Esophagus squamous epithelium (tissue), 5 donors: ENCODE results near the gene ADAP1. TPM values are rescaled to one million over a fixed set of nuclear protein-coding genes. Genes with fewer than 3 reads are reported as not detected.

Experiments
- DNase-seq: peaks from one replicate; lab custom pipeline; 2025; lab: John Stamatoyannopoulos, UW
- H3K27ac ChIP-seq, 4 donors: fragments of 200-600 bp; sonication (generic); one replicate each; pipeline ENCODE4 v1.5.1; 2016 to 2019; ENCODE audit warnings: mild to moderate bottlenecking in 1 of 4
- H3K27me3 ChIP-seq, 4 donors: fragments of 200-600 bp; sonication (generic); 1 replicate in 3 of 4; 2 replicates in 1 of 4; pipeline versions ENCODE4 v1.5.1 to v1.6.0; 2017 to 2021; ENCODE audit warnings: antibody characterized with exemption in 1 of 4
- H3K36me3 ChIP-seq, 3 donors: fragments of 200-600 bp; sonication (generic); one replicate each; pipeline ENCODE4 v1.5.1; 2016 to 2019
- H3K4me1 ChIP-seq, 3 donors: fragments of 200-600 bp; sonication (generic); one replicate each; pipeline ENCODE4 v1.5.1; 2017 to 2019
- H3K4me3 ChIP-seq, 4 donors: fragments of 200-600 bp; sonication (generic); 1 replicate in 3 of 4; 2 replicates in 1 of 4; pipeline ENCODE4 v1.5.1; 2016 to 2019; ENCODE audit warnings: mild to moderate bottlenecking in 2 of 4, moderate library complexity in 1 of 4
- H3K9me3 ChIP-seq, 3 donors: fragments of 200-600 bp; sonication (generic); one replicate each; pipeline ENCODE4 v1.5.1; 2016 to 2019
- POLR2A ChIP-seq, 4 donors: fragments of 450-650 bp; IDR thresholded peaks; one replicate each; pipeline ENCODE4 v1.6.1; 2017; ENCODE audit warnings: antibody characterized with exemption in 4 of 4, mild to moderate bottlenecking in 4 of 4, moderate library complexity in 3 of 4
- WGBS, 2 donors: methylation state at CpG; one replicate each; pipeline ENCODE4 v1.1.5; 2018; 5-methylcytosine and 5-hydroxymethylcytosine counted together
- intact Hi-C: fragments of 100-400 bp; cut with DNase I; formaldehyde crosslinking; loops from one replicate; pipeline ENCODE4 v1.15.0; 2022
- total RNA-seq, 4 donors: library from RNA; depleted of rRNA; stranded (reverse); fragments of >200 nt; gene quantifications; one replicate each; pipeline ENCODE4 v1.1.0, GENCODE V29; 2016
- TF ChIP-seq, protein P1 (sequence below), 6 experiments: fragments of 450-650 bp in 4 of 6; fragments of 200-600 bp in 2 of 6; sonication (generic) in 2 of 6; IDR thresholded peaks; one replicate each; pipeline ENCODE4 v1.5.1; 2016 to 2019; ENCODE audit warnings: antibody characterized with exemption in 6 of 6, mild to moderate bottlenecking in 4 of 6, moderate library complexity in 4 of 6
- donor health status: DM: yes; HTN: yes; CAD: no.

ADAP1 gene
- total RNA-seq, 4 donors from 2014 or later = 6.0 to 13.7 (median 9.9) TPM

DNA sequence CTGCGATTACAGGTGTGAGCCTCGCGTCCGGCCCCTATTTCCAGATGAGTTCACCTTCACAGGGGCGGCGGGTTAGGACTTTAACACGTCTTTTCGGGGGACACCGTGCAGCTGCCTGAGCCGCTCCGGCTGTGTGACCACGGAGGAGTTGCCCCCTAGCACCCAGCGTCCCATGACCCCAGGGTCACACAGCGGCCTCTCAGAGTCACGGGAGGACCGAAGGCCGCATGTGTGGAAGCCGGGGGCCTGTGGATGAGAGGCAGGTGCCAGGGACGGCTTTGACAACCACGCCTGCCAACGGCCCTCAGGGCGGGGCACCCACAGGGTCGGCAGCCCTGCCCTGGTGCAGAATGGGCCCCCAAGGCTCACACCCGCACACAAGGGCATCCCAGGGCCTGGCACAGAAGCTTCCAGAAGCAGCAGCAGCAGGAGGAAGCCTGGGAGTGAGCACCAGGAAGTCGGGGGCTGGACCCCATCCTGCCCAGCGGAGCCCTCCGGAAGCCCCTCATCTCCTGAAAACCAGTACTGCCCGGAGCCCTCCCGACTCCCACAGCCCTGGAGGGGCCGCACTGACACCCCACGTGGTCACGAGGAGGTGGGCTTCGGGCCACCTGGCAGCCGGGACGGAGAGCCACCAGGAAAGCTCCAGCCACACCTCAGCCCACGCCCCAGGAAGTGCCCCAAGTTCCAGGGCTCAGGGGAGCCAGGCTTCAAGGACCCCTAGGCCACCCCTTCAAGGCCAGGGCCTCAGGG lies 32.7 kb downstream of the ADAP1 start:
- peaks cover 0 to 41% (median under 1%) of the 10 kb centered on the region in 3 donors for H3K4me1 ChIP-seq

DNA sequence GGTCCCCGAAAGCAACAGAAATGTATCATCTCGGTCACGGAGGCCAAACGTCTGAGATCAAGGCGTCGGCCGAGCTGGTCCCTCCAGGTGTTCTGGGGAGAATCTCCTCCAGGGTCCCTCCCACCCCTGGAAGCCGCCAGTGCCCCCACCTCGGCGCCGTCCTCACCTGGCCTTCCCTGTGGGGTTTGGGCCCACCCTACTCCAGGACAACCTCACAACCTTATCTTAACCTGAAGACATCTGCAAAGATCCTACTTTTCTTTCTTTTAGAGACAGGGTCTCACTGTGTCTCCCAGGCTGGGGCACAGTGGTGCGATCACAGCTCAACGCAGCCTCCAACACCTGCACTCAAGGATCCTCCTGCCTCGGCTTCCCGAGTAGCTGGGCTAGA lies 33.4 kb downstream of the ADAP1 start:
- Histone ChIP-seq H3K9me3 (no peaks in the 10 kb centered on the region), H3K4me1 (peaks cover 0 to 48% (median 7%) of the 10 kb centered on the region in 3 donors), H3K27ac (no peak overlapping the region), H3K4me3 (no peak overlapping the region), H3K27me3 (peaks cover 0 to 5% (median 0%) of the 10 kb centered on the region in 4 donors), H3K36me3 (peaks cover 0 to 5% (median 0%) of the 10 kb centered on the region in 3 donors)
- intact Hi-C loops = no loop called here
- no peak for DNase-seq
- no peak for TF ChIP-seq POLR2A (IDR thresholded peaks at IDR 0.05)
- TF ChIP-seq, protein P1, sequence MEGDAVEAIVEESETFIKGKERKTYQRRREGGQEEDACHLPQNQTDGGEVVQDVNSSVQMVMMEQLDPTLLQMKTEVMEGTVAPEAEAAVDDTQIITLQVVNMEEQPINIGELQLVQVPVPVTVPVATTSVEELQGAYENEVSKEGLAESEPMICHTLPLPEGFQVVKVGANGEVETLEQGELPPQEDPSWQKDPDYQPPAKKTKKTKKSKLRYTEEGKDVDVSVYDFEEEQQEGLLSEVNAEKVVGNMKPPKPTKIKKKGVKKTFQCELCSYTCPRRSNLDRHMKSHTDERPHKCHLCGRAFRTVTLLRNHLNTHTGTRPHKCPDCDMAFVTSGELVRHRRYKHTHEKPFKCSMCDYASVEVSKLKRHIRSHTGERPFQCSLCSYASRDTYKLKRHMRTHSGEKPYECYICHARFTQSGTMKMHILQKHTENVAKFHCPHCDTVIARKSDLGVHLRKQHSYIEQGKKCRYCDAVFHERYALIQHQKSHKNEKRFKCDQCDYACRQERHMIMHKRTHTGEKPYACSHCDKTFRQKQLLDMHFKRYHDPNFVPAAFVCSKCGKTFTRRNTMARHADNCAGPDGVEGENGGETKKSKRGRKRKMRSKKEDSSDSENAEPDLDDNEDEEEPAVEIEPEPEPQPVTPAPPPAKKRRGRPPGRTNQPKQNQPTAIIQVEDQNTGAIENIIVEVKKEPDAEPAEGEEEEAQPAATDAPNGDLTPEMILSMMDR (IDR thresholded peaks at IDR 0.05) = no peak
- 84 to 93% methylated on average over 10 to 11 of the region's 15 CpGs for WGBS, 2 donors

More for the DNA sequence above, 32.7 kb downstream of the ADAP1 start:
- Histone ChIP-seq H3K4me3 (peak overlapping the region in 1 of 4 donors; percentile 52), H3K36me3 (peaks cover 0 to 5% (median 0%) of the 10 kb centered on the region in 3 donors), H3K27me3 (no peaks in the 10 kb centered on the region), H3K9me3 (no peaks in the 10 kb centered on the region), H3K27ac (peak overlapping the region in 2 of 4 donors; percentile 22 to 78)
- TF ChIP-seq POLR2A (IDR thresholded peaks at IDR 0.05) = no peak
- TF ChIP-seq, protein P1 (IDR thresholded peaks at IDR 0.05) = no peak
- intact Hi-C loops = no loop called here
- WGBS, 2 donors = 31% methylated on average over 4 of the region's 36 CpGs; no CpG with 5 or more reads in 1 of the 2 donors
- no peak for DNase-seq

DNA sequence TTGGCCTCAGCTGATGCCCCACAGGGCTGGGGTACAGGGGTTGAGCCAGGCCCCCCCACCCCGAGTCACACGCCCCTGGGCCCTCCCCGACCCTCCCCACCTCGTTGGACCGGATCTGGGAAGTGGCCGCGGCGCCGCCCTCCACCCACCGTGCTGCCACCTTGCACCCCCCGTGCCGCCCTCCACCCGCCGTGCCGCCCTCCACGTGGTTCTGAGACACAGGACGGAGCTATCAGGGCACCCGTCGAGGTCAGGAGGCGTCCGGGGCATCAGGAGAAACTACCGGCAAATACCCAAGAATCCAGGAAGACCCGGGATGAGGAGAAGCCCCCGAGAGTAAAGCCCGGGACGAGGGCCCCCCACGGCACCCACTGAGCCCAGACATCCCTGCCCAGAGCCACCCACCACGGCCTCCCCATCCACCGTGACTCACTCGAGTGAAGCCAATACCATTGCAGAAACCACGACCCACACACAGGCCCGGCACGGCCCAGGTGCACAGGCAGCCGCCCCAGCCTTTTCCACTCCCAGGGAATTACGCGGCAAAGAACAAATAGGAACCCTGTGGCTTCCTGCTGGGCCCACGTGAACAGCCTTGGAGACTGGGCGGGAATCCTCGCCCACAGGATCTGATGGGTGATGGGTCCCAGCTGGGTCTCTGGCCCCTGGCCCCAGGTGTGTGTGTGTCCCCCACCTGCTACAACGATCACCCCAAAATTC lies 34.0 kb downstream of the ADAP1 start:
- DNase-seq = no peak
- intact Hi-C loops = no loop called here
- peaks cover 0 to 5% (median 0%) of the 10 kb centered on the region in 4 donors for H3K27me3 ChIP-seq
- H3K27ac ChIP-seq = no peak overlapping the region
- peaks cover 0 to 5% (median 0%) of the 10 kb centered on the region in 3 donors for H3K36me3 ChIP-seq
- H3K4me3 ChIP-seq = no peak overlapping the region
- H3K4me1 ChIP-seq = peaks cover 0 to 51% (median 9%) of the 10 kb centered on the region in 3 donors
- TF ChIP-seq, protein P1 (IDR thresholded peaks at IDR 0.05) = no peak
- no peak for TF ChIP-seq POLR2A (IDR thresholded peaks at IDR 0.05)
- WGBS, 2 donors = 85% methylated on average over 9 of the region's 40 CpGs; no CpG with 5 or more reads in 1 of the 2 donors
- no peaks in the 10 kb centered on the region for H3K9me3 ChIP-seq

DNA sequence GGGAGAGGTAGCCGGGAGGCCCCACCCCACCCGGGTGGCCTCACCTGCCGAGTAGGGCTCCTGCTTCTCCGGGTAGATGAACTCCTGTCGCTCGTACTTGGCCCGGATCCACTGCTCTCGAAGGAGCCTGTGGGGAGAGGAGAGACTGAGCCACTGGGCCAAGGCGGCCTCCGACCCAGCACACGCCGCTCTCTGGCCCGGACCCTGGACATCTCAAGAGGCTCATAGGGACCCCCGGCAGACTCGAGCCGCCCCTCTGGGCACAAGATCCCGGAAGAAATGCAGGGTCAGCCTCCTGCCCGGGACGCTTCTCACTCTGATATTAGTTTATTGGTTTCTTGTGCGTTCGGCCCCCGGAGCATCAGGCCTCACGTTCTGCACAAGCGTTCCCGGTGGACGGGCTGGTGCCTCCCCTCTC lies 34.5 kb downstream of the ADAP1 start:
- H3K36me3 ChIP-seq = peaks cover 0 to 5% (median 0%) of the 10 kb centered on the region in 3 donors
- H3K4me3 ChIP-seq = no peak overlapping the region
- intact Hi-C loops = no loop called here
- H3K27me3 ChIP-seq = peaks cover 0 to 5% (median 0%) of the 10 kb centered on the region in 4 donors
- peaks cover 0 to 47% (median 9%) of the 10 kb centered on the region in 3 donors for H3K4me1 ChIP-seq
- no peak for TF ChIP-seq POLR2A (IDR thresholded peaks at IDR 0.05)
- TF ChIP-seq, protein P1 (IDR thresholded peaks at IDR 0.05) = no peak
- 81 to 82% methylated on average over 21 to 26 of the region's 26 CpGs for WGBS, 2 donors
- H3K27ac ChIP-seq = no peak overlapping the region
- H3K9me3 ChIP-seq = no peaks in the 10 kb centered on the region
- DNase-seq = no peak

DNA sequence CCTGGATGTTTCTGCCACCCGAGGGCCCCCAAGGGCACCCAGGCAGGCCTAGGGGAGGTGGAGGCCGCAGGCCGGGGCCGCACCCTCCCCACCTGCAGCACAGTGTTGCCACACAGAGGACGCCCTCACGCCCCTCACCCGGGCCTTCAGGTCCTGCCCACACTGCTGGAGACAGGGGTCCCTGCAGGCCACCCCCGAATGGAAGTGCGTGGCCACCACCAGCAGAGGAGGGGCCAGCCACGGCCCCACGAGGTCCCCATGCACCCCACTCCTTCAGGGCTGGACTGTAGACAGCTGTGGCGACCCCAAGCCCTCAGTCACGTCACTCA lies 35.4 kb downstream of the ADAP1 start:
- peaks cover 0 to 5% (median 0%) of the 10 kb centered on the region in 4 donors for H3K27me3 ChIP-seq
- peaks cover 0 to 5% (median 0%) of the 10 kb centered on the region in 3 donors for H3K36me3 ChIP-seq
- intact Hi-C loops = no loop called here
- WGBS, 2 donors = 71 to 87% methylated on average over 3 to 5 of the region's 13 CpGs
- H3K27ac ChIP-seq = no peak overlapping the region
- peaks cover 8 to 49% (median 13%) of the 10 kb centered on the region in 3 donors for H3K4me1 ChIP-seq
- no peaks in the 10 kb centered on the region for H3K9me3 ChIP-seq
- no peak overlapping the region for H3K4me3 ChIP-seq
- DNase-seq = no peak
- TF ChIP-seq, protein P1 (IDR thresholded peaks at IDR 0.05) = no peak
- no peak for TF ChIP-seq POLR2A (IDR thresholded peaks at IDR 0.05)
